ENCODE measurements around the gene DENND1B. TPM values are rescaled to one million over a fixed set of nuclear protein-coding genes. Genes with fewer than 3 reads are reported as not detected.

DENND1B gene
- polyA plus RNA-seq, 1 of the 3 experiments (the other 2 are of a cell fraction): 1.4 TPM

DNA sequence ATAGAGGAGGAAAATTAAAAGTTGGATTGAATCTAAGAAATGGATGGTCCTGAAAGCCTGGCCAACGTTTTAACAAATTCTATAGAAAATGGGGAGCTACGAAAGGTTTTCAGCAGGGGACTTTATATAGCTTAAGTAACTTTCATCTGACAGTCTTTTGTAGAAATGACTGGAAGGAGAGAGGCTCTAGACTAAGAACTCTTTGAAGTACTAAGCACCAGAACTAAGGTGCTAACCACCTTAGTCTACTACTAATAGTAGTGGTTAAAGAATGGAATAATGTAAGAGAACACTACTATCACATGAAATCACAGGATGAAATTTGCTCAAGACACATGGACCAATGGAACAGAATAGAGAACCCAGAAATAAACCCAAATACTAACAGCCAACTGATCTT lies 126.1 kb downstream of the DENND1B start (continued):
- TF ChIP-seq EZH2phosphoT487 (IDR thresholded peaks at IDR 0.05; ENCODE audit: borderline replicate concordance, low read depth) (no peak), MEF2A (IDR thresholded peaks at IDR 0.05; ENCODE audit: borderline replicate concordance, low read depth) (no peak), POLR2AphosphoS5 (IDR thresholded peaks at IDR 0.05; ENCODE audit: low read depth, low read length) (no peak), MXI1 (IDR thresholded peaks at IDR 0.05; ENCODE audit: low read depth, low read length) (no peak), FOXM1 (IDR thresholded peaks at IDR 0.05; ENCODE audit: low read depth) (no peak), NRF1 (IDR thresholded peaks at IDR 0.05; ENCODE audit: low read depth, low read length) (no peak)

DNA sequence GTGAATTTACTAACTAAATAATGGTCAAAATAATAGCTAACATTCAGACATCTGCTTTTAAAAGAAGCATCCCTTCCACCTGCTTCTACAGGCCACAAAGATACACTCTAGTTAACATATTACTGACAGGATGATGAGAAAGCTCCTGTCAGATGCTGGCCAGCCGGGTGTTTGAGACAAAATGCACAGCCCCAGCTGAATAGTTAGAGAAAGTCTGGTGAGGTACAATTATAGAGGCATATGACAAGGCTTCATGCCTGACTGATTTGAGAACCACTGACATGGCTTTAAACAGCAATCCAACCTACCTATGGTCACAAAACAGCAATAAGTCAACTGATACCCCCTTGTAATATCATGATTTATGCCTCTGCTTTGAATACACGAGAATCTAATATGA lies 137.0 kb downstream of the DENND1B start:
- DNase-seq: no peak
- H3K27me3 ChIP-seq (ENCODE audit: insufficient read depth): no peaks in the 10 kb centered on the region
- no peak overlapping the region for H3K9ac ChIP-seq
- H3K9me3 ChIP-seq: no peaks in the 10 kb centered on the region
- H3K4me3 ChIP-seq (ENCODE audit: low read depth in 2 of 2, low read length in 1 of 2): no peak overlapping the region
- TF ChIP-seq FOSL2 (IDR thresholded peaks at IDR 0.05; ENCODE audit: borderline replicate concordance, low read depth): no peak
- TF ChIP-seq JUND (IDR thresholded peaks at IDR 0.05): no peak
- no peak for TF ChIP-seq RFX5 (IDR thresholded peaks at IDR 0.05; ENCODE audit: low read length)
- TF ChIP-seq REST (IDR thresholded peaks at IDR 0.05; ENCODE audit: low read depth, low read length): no peak
- TF ChIP-seq, protein P1, sequence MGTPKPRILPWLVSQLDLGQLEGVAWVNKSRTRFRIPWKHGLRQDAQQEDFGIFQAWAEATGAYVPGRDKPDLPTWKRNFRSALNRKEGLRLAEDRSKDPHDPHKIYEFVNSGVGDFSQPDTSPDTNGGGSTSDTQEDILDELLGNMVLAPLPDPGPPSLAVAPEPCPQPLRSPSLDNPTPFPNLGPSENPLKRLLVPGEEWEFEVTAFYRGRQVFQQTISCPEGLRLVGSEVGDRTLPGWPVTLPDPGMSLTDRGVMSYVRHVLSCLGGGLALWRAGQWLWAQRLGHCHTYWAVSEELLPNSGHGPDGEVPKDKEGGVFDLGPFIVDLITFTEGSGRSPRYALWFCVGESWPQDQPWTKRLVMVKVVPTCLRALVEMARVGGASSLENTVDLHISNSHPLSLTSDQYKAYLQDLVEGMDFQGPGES (IDR thresholded peaks at IDR 0.05; ENCODE audit: low read depth, low read length): no peak
- no peak for TF ChIP-seq POLR2AphosphoS5 (IDR thresholded peaks at IDR 0.05; ENCODE audit: low read depth, low read length)
- no peak for TF ChIP-seq FOXJ3 (CRISPR knock-in tag; IDR thresholded peaks at IDR 0.05)
- TF ChIP-seq, protein P2, sequence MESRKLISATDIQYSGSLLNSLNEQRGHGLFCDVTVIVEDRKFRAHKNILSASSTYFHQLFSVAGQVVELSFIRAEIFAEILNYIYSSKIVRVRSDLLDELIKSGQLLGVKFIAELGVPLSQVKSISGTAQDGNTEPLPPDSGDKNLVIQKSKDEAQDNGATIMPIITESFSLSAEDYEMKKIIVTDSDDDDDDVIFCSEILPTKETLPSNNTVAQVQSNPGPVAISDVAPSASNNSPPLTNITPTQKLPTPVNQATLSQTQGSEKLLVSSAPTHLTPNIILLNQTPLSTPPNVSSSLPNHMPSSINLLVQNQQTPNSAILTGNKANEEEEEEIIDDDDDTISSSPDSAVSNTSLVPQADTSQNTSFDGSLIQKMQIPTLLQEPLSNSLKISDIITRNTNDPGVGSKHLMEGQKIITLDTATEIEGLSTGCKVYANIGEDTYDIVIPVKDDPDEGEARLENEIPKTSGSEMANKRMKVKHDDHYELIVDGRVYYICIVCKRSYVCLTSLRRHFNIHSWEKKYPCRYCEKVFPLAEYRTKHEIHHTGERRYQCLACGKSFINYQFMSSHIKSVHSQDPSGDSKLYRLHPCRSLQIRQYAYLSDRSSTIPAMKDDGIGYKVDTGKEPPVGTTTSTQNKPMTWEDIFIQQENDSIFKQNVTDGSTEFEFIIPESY (IDR thresholded peaks at IDR 0.05; ENCODE audit: borderline replicate concordance, low read depth): no peak
- TF ChIP-seq ELF1 (IDR thresholded peaks at IDR 0.05): no peak
- no peak for TF ChIP-seq MXI1 (IDR thresholded peaks at IDR 0.05; ENCODE audit: low read depth, low read length)
- TF ChIP-seq RCOR1 (IDR thresholded peaks at IDR 0.05; ENCODE audit: low read length): no peak
- no peak for TF ChIP-seq FOXM1 (IDR thresholded peaks at IDR 0.05; ENCODE audit: low read depth)
- no peak for TF ChIP-seq TEAD4 (IDR thresholded peaks at IDR 0.05; ENCODE audit: borderline replicate concordance, insufficient read depth)
- no peak for TF ChIP-seq GATA2 (CRISPR knock-in tag; IDR thresholded peaks at IDR 0.05)
- no peak for TF ChIP-seq CTCF (IDR thresholded peaks at IDR 0.05)
- TF ChIP-seq NFIC (IDR thresholded peaks at IDR 0.05; ENCODE audit: borderline replicate concordance): no peak
- TF ChIP-seq TAF1 (IDR thresholded peaks at IDR 0.05; ENCODE audit: borderline replicate concordance, low read depth, low read length): no peak
- TF ChIP-seq USF1 (IDR thresholded peaks at IDR 0.05; ENCODE audit: borderline replicate concordance, low read depth): no peak
- no peak for TF ChIP-seq USF2 (IDR thresholded peaks at IDR 0.05; ENCODE audit: borderline replicate concordance, low read depth, low read length)
- WGBS (ENCODE audit: low lambda C conversion rate): 71% methylated on average over 2 of the region's 2 CpGs
- ChIA-PET POLR2A (no interaction called here), CTCF (interaction anchor here (2.1 kb wide), 1 partner anchor 19 kb away, joined by 7 read pairs; no protein-coding TSS in a partner anchor)
- no peaks in the 10 kb centered on the region for H3K9me2 ChIP-seq
- H2AFZ ChIP-seq (ENCODE audit: low read depth): no peak overlapping the region
- peak overlapping the region in 1 of 2 experiments; percentile 29; a peak in 2 of 4 replicates for H3K27ac ChIP-seq (ENCODE audit: low read depth in 2 of 2, low read length in 1 of 2)
- no peaks in the 10 kb centered on the region for H3K79me2 ChIP-seq (ENCODE audit: insufficient read depth)
- no peaks in the 10 kb centered on the region for H4K20me1 ChIP-seq (ENCODE audit: insufficient read depth)
- H3K4me2 ChIP-seq: no peak overlapping the region
- H3K4me1 ChIP-seq (ENCODE audit: control insufficient read depth in 1 of 2, insufficient read depth in 2 of 2, low read depth in 1 of 2, low read length in 1 of 2): peaks cover 0 to 8% of the 10 kb centered on the region in 2 experiments; a peak in 2 of 4 replicates
- no peaks in the 10 kb centered on the region for H3F3A ChIP-seq (replicated peaks; ENCODE audit: insufficient read depth)
- peaks cover 11 to 13% of the 10 kb centered on the region in 2 experiments for H3K36me3 ChIP-seq (replicated peaks in 1 of 2; ENCODE audit: control insufficient read depth in 1 of 2, insufficient read depth in 2 of 2, low read length in 1 of 2)
